BLaER1 treated with 17β-estradiol and CSF1 and Interleukin-3, amounts not matched to agents 10 nM and 100 nM (cell line): ENCODE results near the gene COL28A1.

Experiments used
- H3K27ac ChIP-seq, 11 experiments: shearing (Covaris generic); formaldehyde crosslinking; 2 replicates each; pipeline ENCODE4 v1.8.1; 2022
- H3K27me3 ChIP-seq, 11 experiments: shearing (Covaris generic); formaldehyde crosslinking; 2 replicates each; pipeline ENCODE4 v1.8.1; 2022
- H3K36me3 ChIP-seq, 11 experiments: shearing (Covaris generic); formaldehyde crosslinking; 2 replicates each; pipeline ENCODE4 v1.8.1; 2022
- H3K4me1 ChIP-seq, 10 experiments: shearing (Covaris generic); formaldehyde crosslinking; 2 replicates each; pipeline ENCODE4 v1.8.1; 2022
- H3K4me2 ChIP-seq, 11 experiments: shearing (Covaris generic); formaldehyde crosslinking; 2 replicates each; pipeline ENCODE4 v1.8.1; 2022
- H3K4me3 ChIP-seq, 10 experiments: shearing (Covaris generic); formaldehyde crosslinking; 2 replicates each; pipeline ENCODE4 v1.8.1; 2022
- H3K9ac ChIP-seq, 11 experiments: shearing (Covaris generic); formaldehyde crosslinking; 2 replicates each; pipeline ENCODE4 v1.8.1; 2022
- H3K9me3 ChIP-seq, 11 experiments: shearing (Covaris generic); formaldehyde crosslinking; replicated peaks in 1 of 11; 2 replicates each; pipeline ENCODE4 v1.8.1; 2022
- H4K20me1 ChIP-seq, 11 experiments: shearing (Covaris generic); formaldehyde crosslinking; 2 replicates each; pipeline ENCODE4 v1.8.1; 2022
- Cebpa-rat ChIP-seq, 11 experiments: shearing (Covaris generic); IDR thresholded peaks; 2 replicates each; pipeline ENCODE4 v1.8.1; 2022

Gene COL28A1

DNA sequence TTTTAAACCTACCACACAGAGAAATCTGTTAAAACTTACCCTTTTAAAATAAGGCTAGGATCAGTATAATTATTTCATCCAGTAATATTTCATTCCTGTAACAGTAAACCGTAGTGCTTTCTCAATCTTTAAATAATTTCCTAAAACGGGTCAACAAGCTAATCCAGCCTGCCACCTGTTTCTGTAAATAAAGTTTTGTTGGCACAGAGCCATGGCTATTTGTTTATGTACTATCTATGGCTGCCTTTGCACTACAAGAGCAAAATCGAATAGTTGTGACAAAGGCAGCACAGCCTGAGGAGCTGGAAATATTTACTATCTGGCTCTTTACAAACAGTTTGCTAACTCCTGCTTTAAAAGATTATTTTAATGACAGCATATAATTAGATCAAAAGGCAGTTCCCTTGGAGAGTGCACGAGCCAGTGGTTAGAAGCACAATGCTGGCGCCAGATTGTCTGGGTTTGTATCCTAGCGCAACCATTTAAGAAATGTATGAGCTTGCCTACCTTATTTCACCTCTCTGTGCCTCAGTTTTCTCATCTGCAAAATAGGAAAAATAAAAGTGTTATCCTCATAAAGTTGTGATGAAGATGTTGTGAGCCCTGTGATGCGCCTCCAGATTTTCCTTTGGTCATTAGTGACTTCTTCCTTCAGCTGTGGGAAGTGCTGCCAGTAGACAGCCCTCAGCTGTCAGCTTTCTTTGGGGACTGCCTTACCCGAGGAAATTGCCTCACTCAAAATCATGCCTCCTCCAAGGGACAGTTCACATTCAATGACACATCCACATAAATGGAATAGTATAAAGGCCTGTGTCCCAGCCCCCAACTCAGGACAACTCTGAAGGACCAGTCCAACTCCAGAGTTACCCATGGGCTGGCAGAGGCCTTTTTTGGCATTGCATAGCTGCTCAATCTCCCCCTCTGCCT lies 19.2 kb upstream of the COL28A1 start:
- peaks cover 18 to 35% (median 27%) of the 10 kb centered on the region in 11 experiments for H3K9me3 ChIP-seq
- H3K27ac ChIP-seq, result no peak overlapping the region
- no peaks in the 10 kb centered on the region for H4K20me1 ChIP-seq
- TF ChIP-seq Cebpa-rat (IDR thresholded peaks at IDR 0.05), result no peak
- H3K4me3 ChIP-seq, result no peak overlapping the region
- no peaks in the 10 kb centered on the region for H3K36me3 ChIP-seq
- peaks cover 0 to 6% (median 2%) of the 10 kb centered on the region in 10 experiments; a peak in 4 of 20 replicates for H3K4me1 ChIP-seq
- H3K27me3 ChIP-seq, result no peaks in the 10 kb centered on the region
- H3K4me2 ChIP-seq, result peak overlapping the region in 1 of 11 experiments; percentile 21; a peak in 2 of 22 replicates
- no peak overlapping the region for H3K9ac ChIP-seq

DNA sequence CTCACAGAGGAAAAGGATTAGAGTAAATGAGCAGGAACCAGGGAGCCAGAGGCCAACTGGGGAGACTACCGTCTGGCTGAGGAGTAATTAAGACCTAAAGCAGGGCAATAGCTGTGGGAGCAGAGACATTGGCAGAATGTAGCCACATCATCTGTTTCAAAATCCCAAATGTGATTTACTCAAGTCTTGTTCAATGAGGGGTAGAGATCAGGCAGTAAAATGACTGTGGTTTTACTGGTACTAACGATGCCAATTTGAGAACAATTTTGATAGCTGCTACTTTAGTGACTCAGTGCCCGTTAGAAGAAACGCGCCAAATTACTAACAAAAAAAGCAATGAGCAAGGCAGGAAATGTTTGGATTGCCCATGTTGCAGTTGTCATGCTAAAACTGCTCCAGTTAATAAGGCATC lies 18.4 kb upstream of the COL28A1 start:
- H3K27ac ChIP-seq, result no peak overlapping the region
- H3K9ac ChIP-seq, result no peak overlapping the region
- no peaks in the 10 kb centered on the region for H3K27me3 ChIP-seq
- H4K20me1 ChIP-seq, result no peaks in the 10 kb centered on the region
- H3K4me1 ChIP-seq, result peaks cover 0 to 6% (median 2%) of the 10 kb centered on the region in 10 experiments; a peak in 4 of 20 replicates
- no peak overlapping the region for H3K4me3 ChIP-seq
- no peak for TF ChIP-seq Cebpa-rat (IDR thresholded peaks at IDR 0.05)
- H3K4me2 ChIP-seq, result no peak overlapping the region
- peaks cover 16 to 27% (median 23%) of the 10 kb centered on the region in 11 experiments for H3K9me3 ChIP-seq
- H3K36me3 ChIP-seq, result no peaks in the 10 kb centered on the region

DNA sequence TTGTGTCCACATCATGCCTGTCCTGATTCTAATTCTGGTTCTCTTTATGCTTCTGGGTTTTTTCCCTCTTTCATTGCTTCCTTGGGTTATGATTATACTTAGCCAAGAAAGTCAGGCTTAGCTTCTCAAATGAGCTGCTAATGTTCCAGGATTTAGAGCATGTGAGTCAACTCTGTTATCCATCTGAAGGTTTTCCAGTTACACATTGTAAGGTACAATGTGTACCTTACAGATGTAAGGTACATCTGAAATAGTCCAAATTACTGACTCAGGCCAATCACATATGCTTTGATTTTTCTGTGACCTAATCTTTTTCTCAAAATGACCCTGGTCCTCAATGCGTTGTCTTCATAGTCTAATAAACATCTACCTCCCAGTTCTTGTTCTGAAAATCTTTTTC lies 17.7 kb upstream of the COL28A1 start:
- Histone ChIP-seq H3K4me2 (no peak overlapping the region), H3K36me3 (no peaks in the 10 kb centered on the region), H3K9me3 (peaks cover 10 to 21% (median 17%) of the 10 kb centered on the region in 11 experiments), H3K4me1 (peaks cover 0 to 6% (median 2%) of the 10 kb centered on the region in 10 experiments; a peak in 4 of 20 replicates), H4K20me1 (no peaks in the 10 kb centered on the region), H3K4me3 (no peak overlapping the region), H3K9ac (no peak overlapping the region), H3K27ac (no peak overlapping the region), H3K27me3 (no peaks in the 10 kb centered on the region)
- no peak for TF ChIP-seq Cebpa-rat (IDR thresholded peaks at IDR 0.05)

DNA sequence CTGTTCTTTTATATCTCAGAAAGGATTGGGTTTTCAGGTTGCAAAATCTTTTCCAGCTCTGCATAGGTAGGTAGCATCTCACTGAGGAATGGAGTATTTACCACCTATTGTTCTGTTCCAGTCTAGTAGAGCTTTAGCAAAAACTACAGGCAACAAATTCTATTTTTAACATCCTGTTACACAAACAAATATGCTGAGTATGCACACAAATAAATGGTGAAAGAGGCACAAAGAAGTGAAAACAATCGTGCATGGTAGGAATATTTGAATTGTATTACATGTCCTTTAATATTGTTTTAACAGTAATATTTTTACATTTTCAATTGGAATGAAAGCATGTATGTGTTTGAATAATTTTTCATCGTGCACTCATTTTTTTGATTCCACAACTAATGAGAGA lies 16.5 kb upstream of the COL28A1 start:
- Histone ChIP-seq H3K27me3 (no peaks in the 10 kb centered on the region), H3K9ac (no peak overlapping the region), H3K27ac (no peak overlapping the region), H4K20me1 (no peaks in the 10 kb centered on the region), H3K4me1 (peaks cover 0 to 6% (median 2%) of the 10 kb centered on the region in 10 experiments; a peak in 4 of 20 replicates), H3K36me3 (no peaks in the 10 kb centered on the region), H3K9me3 (peaks cover 0 to 10% (median 6%) of the 10 kb centered on the region in 11 experiments; a peak in 11 of 22 replicates), H3K4me3 (no peak overlapping the region), H3K4me2 (peak overlapping the region in 2 of 11 experiments; percentile 8 to 12; a peak in 2 of 22 replicates)
- TF ChIP-seq Cebpa-rat (IDR thresholded peaks at IDR 0.05), result no peak

DNA sequence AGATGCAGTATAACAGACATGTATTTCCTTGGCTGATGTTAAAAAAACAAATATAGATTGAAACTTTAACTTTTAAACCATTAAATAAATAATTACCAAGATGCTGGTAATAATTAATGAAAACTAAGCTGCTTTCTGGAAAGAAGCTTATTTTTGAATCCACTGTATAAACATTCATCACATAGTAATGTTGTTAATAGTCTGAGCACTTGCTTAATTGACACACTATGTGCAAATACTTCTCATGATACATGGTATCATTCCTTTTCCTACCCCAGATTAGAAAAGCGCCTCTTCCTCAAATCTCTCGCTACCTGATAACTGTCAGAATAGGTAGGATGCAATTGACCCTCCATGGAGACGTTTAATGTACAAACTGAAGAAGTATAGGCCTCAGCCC lies 15.0 kb upstream of the COL28A1 start:
- Histone ChIP-seq H3K9me3 (no peaks in the 10 kb centered on the region), H3K36me3 (no peaks in the 10 kb centered on the region), H3K27ac (no peak overlapping the region), H3K4me2 (no peak overlapping the region), H3K4me1 (peaks cover 0 to 6% (median 2%) of the 10 kb centered on the region in 10 experiments; a peak in 4 of 20 replicates), H4K20me1 (no peaks in the 10 kb centered on the region), H3K9ac (no peak overlapping the region), H3K27me3 (no peaks in the 10 kb centered on the region), H3K4me3 (no peak overlapping the region)
- no peak for TF ChIP-seq Cebpa-rat (IDR thresholded peaks at IDR 0.05)

DNA sequence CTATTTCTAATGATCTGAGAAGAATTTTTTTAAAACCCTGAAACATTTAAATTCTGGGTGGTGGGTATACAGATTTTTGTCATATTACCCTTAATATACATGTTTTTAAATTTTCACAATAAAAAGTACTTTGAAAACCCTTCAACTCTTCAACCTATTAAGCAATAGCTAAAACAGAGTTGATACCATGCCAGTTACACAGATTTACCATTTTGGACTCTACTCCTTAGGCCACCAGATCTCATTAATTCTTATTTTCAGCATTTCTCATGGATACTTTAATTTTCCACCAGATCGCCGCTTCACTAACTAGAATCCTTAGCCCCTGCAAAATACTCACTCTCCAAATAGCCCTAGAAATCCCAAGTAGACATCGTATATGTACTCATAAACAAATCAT lies 12.7 kb upstream of the COL28A1 start:
- no peaks in the 10 kb centered on the region for H3K27me3 ChIP-seq
- no peak overlapping the region for H3K4me3 ChIP-seq
- no peaks in the 10 kb centered on the region for H4K20me1 ChIP-seq
- H3K4me2 ChIP-seq, result no peak overlapping the region
- H3K9me3 ChIP-seq, result no peaks in the 10 kb centered on the region
- H3K36me3 ChIP-seq, result no peaks in the 10 kb centered on the region
- no peak for TF ChIP-seq Cebpa-rat (IDR thresholded peaks at IDR 0.05)
- no peak overlapping the region for H3K9ac ChIP-seq
- peaks cover 0 to 5% (median 0%) of the 10 kb centered on the region in 10 experiments; a peak in 1 of 20 replicates for H3K4me1 ChIP-seq
- H3K27ac ChIP-seq, result no peak overlapping the region

DNA sequence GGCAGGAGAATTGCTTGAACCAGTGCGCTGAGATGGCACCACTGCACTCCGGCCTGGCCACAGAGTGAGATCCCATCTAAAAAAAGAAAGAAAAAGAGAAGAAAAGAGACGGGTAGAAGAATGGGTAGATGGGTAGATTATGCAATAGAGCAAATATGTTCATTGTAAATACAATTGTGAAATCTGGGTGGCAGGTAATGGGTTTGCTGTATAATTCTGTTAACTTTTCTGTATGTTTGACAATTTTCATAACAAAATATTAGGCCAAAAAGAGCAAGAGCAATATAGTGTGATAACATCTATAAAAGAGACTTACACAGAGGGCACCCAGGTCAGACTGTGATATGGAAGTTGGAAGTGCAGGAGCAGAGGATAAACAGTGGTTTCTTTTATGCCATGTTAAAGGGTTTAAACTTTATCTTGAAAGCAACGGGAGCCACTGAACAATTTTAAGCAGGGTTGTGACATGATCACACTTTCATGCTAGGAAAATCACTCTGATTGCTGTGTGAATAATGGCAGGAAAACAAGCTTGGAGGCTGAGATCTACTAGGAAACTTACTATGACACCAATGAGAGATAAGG lies 6.7 kb upstream of the COL28A1 start:
- peak overlapping the region in 1 of 11 experiments; percentile 9; a peak in 2 of 22 replicates for H3K9ac ChIP-seq

DNA sequence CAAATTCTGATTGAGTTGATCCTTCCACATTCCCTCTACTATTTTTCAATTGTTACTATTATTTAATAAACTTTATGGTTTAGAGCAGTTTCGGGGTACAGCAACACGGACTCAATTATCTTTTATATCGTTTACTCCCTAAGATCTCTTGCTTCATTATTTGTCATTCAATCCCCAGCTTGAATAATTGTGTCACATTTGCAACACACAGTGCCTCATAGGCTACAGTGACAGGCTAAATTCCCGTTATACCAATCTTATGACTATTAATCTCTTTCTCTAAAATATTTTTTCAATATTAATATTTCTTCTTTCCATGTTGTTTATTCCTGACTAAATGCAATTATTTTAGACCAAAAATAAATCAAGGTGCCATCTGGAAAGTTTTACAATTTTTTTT lies 4.0 kb upstream of the COL28A1 start:
- Histone ChIP-seq H3K4me1 (no peaks in the 10 kb centered on the region), H3K4me3 (no peak overlapping the region), H3K27ac (no peak overlapping the region), H3K9me3 (no peaks in the 10 kb centered on the region), H3K36me3 (no peaks in the 10 kb centered on the region), H3K27me3 (no peaks in the 10 kb centered on the region), H4K20me1 (no peaks in the 10 kb centered on the region), H3K4me2 (no peak overlapping the region), H3K9ac (no peak overlapping the region)
- no peak for TF ChIP-seq Cebpa-rat (IDR thresholded peaks at IDR 0.05)

More for the DNA sequence above, 6.7 kb upstream of the COL28A1 start:
- no peaks in the 10 kb centered on the region for H3K27me3 ChIP-seq
- no peak for TF ChIP-seq Cebpa-rat (IDR thresholded peaks at IDR 0.05)
- no peak overlapping the region for H3K4me2 ChIP-seq
- no peak overlapping the region for H3K27ac ChIP-seq
- H3K4me1 ChIP-seq, result no peaks in the 10 kb centered on the region
- no peak overlapping the region for H3K4me3 ChIP-seq
- no peaks in the 10 kb centered on the region for H3K9me3 ChIP-seq
- H4K20me1 ChIP-seq, result no peaks in the 10 kb centered on the region
- no peaks in the 10 kb centered on the region for H3K36me3 ChIP-seq

DNA sequence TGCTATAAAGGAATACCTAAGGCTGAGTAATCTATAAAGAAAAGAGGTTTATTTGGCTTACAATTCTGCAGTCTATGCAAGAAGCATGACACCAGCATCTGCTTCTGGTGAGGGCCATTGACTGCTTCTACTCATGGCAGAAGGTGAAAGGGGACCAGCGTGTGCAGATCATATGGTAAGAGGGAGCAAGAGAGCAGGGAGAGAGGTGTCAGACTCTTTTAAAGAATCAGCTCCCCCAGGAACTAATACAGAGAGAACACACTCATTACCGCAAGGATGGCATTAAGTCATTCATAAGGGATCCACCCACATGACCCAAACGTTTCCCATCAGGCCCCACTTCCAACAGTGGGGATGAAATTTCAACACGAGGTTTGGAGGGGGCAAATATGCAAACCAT lies 3.5 kb upstream of the COL28A1 start:
- Histone ChIP-seq H3K4me1 (no peaks in the 10 kb centered on the region), H3K36me3 (no peaks in the 10 kb centered on the region), H3K9me3 (peaks cover 0 to under 1% (median 0%) of the 10 kb centered on the region in 11 experiments; a peak in 1 of 22 replicates), H3K9ac (no peak overlapping the region), H3K27me3 (no peaks in the 10 kb centered on the region), H3K4me3 (no peak overlapping the region), H4K20me1 (no peaks in the 10 kb centered on the region), H3K27ac (no peak overlapping the region), H3K4me2 (no peak overlapping the region)
- no peak for TF ChIP-seq Cebpa-rat (IDR thresholded peaks at IDR 0.05)
